Endothelial cell of umbilical vein (primary cell): ENCODE measurements around the gene PARN. TPM values are rescaled to one million over a fixed set of nuclear protein-coding genes. Genes with fewer than 3 reads are reported as not detected.

ENCODE experiments used
- BruUV-seq: library from RNA; stranded (reverse); fragments of 400-500 nt; replicated peaks from 2 replicates; lab custom pipeline; 2021; lab: Mats Ljungman, UMichigan
- CTCF ChIA-PET: fragments of 300-600, 350-600 bp; sonication (Branson Sonifier 250); formaldehyde crosslinking; loops from one replicate; lab custom pipeline; 2021; ENCODE audit warnings: antibody characterized with exemption, inconsistent platforms; lab: Charles Lee
- POLR2A ChIA-PET: fragments of 300-600, 350-600 bp; sonication (Branson Sonifier 250); formaldehyde crosslinking; loops from one replicate; lab custom pipeline; 2021; ENCODE audit warnings: antibody characterized with exemption, inconsistent platforms; lab: Charles Lee
- DNase-seq: peaks from one replicate; pipeline ENCODE4 v3.0.0-alpha.2; 2011; ENCODE audit warnings: low read depth, low spot score
- FAIRE-seq: peaks from 2 replicates; lab custom pipeline; 2011; peaks lifted over from hg19 to GRCh38; lab: Jason Lieb, UNC
- H2AFZ ChIP-seq: 2 replicates; pipeline ENCODE4 v1.6.0; 2012; ENCODE audit warnings: low read depth, low read length, control low read depth, inconsistent platforms
- H3K27ac ChIP-seq: 2 replicates; pipeline ENCODE4 v1.5.1; 2011; ENCODE audit warnings: low read depth, mild to moderate bottlenecking, control low read depth, low read length, moderate library complexity; ENCODE audit not compliant: insufficient read depth
- H3K27me3 ChIP-seq, 2 experiments: 2 replicates each; pipeline versions ENCODE4 v1.6.0 to v1.6.1; 2011; ENCODE audit warnings: low read length in 2 of 2, mixed read lengths in 1 of 2; ENCODE audit not compliant: control insufficient read depth in 2 of 2, insufficient read depth in 2 of 2
- H3K36me3 ChIP-seq, 2 experiments: 2 replicates in 1 of 2; 3 replicates in 1 of 2; pipeline ENCODE4 v1.5.1; 2011; ENCODE audit warnings: low read length in 2 of 2, mild to moderate bottlenecking in 1 of 2, moderate library complexity in 1 of 2; ENCODE audit not compliant: control insufficient read depth in 2 of 2, insufficient read depth in 2 of 2; ENCODE audit errors: extremely low read depth in 1 of 2
- H3K4me1 ChIP-seq: 3 replicates; pipeline ENCODE4 v1.5.1; 2011; ENCODE audit warnings: mild to moderate bottlenecking, low read length; ENCODE audit not compliant: control insufficient read depth, insufficient read depth; ENCODE audit errors: extremely low read depth
- H3K4me2 ChIP-seq: 2 replicates; pipeline ENCODE4 v1.6.1; 2011; ENCODE audit warnings: low read length, control low read depth, mixed read lengths; ENCODE audit not compliant: insufficient read depth
- H3K4me3 ChIP-seq, 3 experiments: fragments of 200-600 bp in 1 of 3; sonication (generic), shearing (Covaris generic) in 1 of 3; replicated peaks in 1 of 3; 2 replicates each; pipeline ENCODE4 v1.5.1; 2011 to 2016; ENCODE audit warnings: control low read depth in 3 of 3, low read length in 3 of 3, mild to moderate bottlenecking in 2 of 3, inconsistent platforms in 1 of 3, low read depth in 1 of 3, moderate library complexity in 1 of 3; ENCODE audit not compliant: insufficient read depth in 1 of 3
- H3K79me2 ChIP-seq: 2 replicates; pipeline ENCODE4 v1.6.0; 2012; ENCODE audit warnings: low read length, inconsistent platforms; ENCODE audit not compliant: control insufficient read depth, insufficient read depth
- H3K9ac ChIP-seq: replicated peaks from 2 replicates; pipeline ENCODE3; 2011; ENCODE audit warnings: low read length, control low read depth; ENCODE audit not compliant: insufficient read depth; ENCODE audit errors: extremely low read depth
- H3K9me1 ChIP-seq: replicated peaks from 3 replicates; pipeline ENCODE4 v1.6.0; 2011; ENCODE audit warnings: mild to moderate bottlenecking, low read length; ENCODE audit not compliant: control insufficient read depth, insufficient read depth; ENCODE audit errors: extremely low read depth
- H3K9me3 ChIP-seq: replicated peaks from 2 replicates; pipeline ENCODE4 v1.5.1; 2012; ENCODE audit warnings: low read length, inconsistent platforms; ENCODE audit not compliant: control insufficient read depth, insufficient read depth
- H4K20me1 ChIP-seq: replicated peaks from 2 replicates; pipeline ENCODE3; 2011; ENCODE audit warnings: mild to moderate bottlenecking, low read length; ENCODE audit not compliant: control insufficient read depth, insufficient read depth; ENCODE audit errors: extremely low read depth
- EZH2 ChIP-seq: IDR thresholded peaks from 2 replicates; pipeline ENCODE4 v1.6.1; 2012; ENCODE audit warnings: borderline replicate concordance, low read depth, mild to moderate bottlenecking, moderate library complexity, low read length, inconsistent platforms; ENCODE audit not compliant: severe bottlenecking
- FOS ChIP-seq: IDR thresholded peaks from 2 replicates; pipeline ENCODE4 v1.6.1; 2011; ENCODE audit warnings: mild to moderate bottlenecking, low read length, moderate library complexity, borderline replicate concordance; ENCODE audit not compliant: insufficient read depth
- GATA2 ChIP-seq: IDR thresholded peaks from 2 replicates; pipeline ENCODE4 v1.7.0; 2011; ENCODE audit warnings: low read depth, mild to moderate bottlenecking, moderate library complexity, mixed read lengths, low read length; ENCODE audit not compliant: insufficient read length, insufficient read depth
- JUN ChIP-seq: IDR thresholded peaks from 2 replicates; pipeline ENCODE4 v1.6.1; 2011; ENCODE audit warnings: borderline replicate concordance, low read depth; ENCODE audit not compliant: insufficient read length, insufficient read depth
- MYC ChIP-seq: IDR thresholded peaks from one replicate; pipeline ENCODE4 v1.6.1; 2011; ENCODE audit warnings: mild to moderate bottlenecking, low read depth, low read length
- POLR2A ChIP-seq: IDR thresholded peaks from 2 replicates; pipeline ENCODE4 v1.6.1; 2012; ENCODE audit warnings: low read depth, mild to moderate bottlenecking, control low read depth, low read length
- POLR2AphosphoS5 ChIP-seq: IDR thresholded peaks from 2 replicates; pipeline ENCODE4 v1.6.1; 2012; ENCODE audit warnings: low read depth, mild to moderate bottlenecking, control low read depth, low read length, moderate library complexity; ENCODE audit not compliant: insufficient read depth
- dilution Hi-C: fragments of 300-500 bp; cut with MboI; formaldehyde crosslinking; loops from one replicate; pipeline ENCODE4 v1.15.0; 2019; ENCODE audit warnings: low sequenced_read_pairs; ENCODE audit not compliant: extremely low pct_ligation_motif_present
- intact Hi-C: fragments of 100-400 bp; cut with micrococcal nuclease; formaldehyde crosslinking; loops from one replicate; pipeline ENCODE4 v1.10.0; 2022
- polyA plus RNA-seq, 4 experiments: library from polyadenylated mRNA; depleted of rRNA in 3 of 4; stranded (reverse) in 3 of 4; unstranded in 1 of 4; fragments of >200 nt; gene quantifications; 2 replicates each; pipeline versions ENCODE4 v1.2.1 to v1.2.3, GENCODE V29; 2011 to 2012; ENCODE audit warnings: missing spikeins in 1 of 4
- total RNA-seq: library from RNA; stranded (reverse); gene quantifications from 2 replicates; pipeline ENCODE4 v1.2.3, GENCODE V29; 2021
- TF ChIP-seq, protein P1 (sequence below): IDR thresholded peaks from 2 replicates; pipeline ENCODE4 v1.6.1; 2011; ENCODE audit not compliant: insufficient read depth, insufficient read length
- TF ChIP-seq, protein P2 (sequence below), 2 donors: IDR thresholded peaks; 1 replicate in 1 of 2; 2 replicates in 1 of 2; pipeline ENCODE4 v1.5.1; 2011; ENCODE audit warnings: low read length in 2 of 2, mild to moderate bottlenecking in 2 of 2, moderate library complexity in 2 of 2, control low read depth in 1 of 2, inconsistent platforms in 1 of 2, low read depth in 1 of 2; ENCODE audit not compliant: insufficient read depth in 1 of 2; ENCODE audit errors: extremely low read depth in 1 of 2

PARN gene
- total and polyA plus RNA-seq, 2 donors (not counting 3 experiments of a cell fraction or from before 2014, with no cell fraction given) = 16.9 to 24.6 TPM

DNA sequence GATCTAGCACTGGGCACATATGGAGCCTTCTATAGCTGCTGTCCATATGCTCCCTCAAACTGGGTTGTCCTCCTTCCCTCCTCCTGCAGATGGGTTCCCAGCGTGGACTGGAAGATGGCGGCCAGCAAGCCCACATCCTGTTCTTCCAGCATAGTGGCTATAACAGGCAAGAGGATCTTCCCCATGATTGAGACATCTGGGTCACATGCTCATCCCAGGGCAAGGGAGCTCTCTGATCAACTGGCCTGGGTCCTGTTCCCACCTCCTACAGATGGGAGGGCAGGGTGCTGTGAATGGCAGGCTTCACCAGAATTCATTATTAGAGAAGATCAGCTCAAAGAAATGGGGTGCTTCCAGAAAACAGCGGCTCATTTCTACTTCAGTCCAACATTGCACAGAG, 210.2 kb downstream of the PARN start:
- Histone ChIP-seq H3K4me2 (no peak overlapping the region), H3K9ac (no peak overlapping the region), H4K20me1 (no peaks in the 10 kb centered on the region), H2AFZ (no peak overlapping the region), H3K79me2 (no peaks in the 10 kb centered on the region), H3K4me1 (no peaks in the 10 kb centered on the region), H3K9me3 (no peaks in the 10 kb centered on the region), H3K4me3 (no peak overlapping the region), H3K27me3 (no peaks in the 10 kb centered on the region), H3K27ac (no peak overlapping the region), H3K9me1 (no peaks in the 10 kb centered on the region), H3K36me3 (no peaks in the 10 kb centered on the region)
- ChIA-PET CTCF (no interaction called here), POLR2A (no interaction called here)
- TF ChIP-seq, protein P1, sequence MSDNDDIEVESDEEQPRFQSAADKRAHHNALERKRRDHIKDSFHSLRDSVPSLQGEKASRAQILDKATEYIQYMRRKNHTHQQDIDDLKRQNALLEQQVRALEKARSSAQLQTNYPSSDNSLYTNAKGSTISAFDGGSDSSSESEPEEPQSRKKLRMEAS = no peak
- TF ChIP-seq GATA2 (no peak), MYC (no peak), POLR2A (no peak), POLR2AphosphoS5 (no peak), EZH2 (no peak), JUN (no peak), FOS (no peak)
- TF ChIP-seq, protein P2, sequence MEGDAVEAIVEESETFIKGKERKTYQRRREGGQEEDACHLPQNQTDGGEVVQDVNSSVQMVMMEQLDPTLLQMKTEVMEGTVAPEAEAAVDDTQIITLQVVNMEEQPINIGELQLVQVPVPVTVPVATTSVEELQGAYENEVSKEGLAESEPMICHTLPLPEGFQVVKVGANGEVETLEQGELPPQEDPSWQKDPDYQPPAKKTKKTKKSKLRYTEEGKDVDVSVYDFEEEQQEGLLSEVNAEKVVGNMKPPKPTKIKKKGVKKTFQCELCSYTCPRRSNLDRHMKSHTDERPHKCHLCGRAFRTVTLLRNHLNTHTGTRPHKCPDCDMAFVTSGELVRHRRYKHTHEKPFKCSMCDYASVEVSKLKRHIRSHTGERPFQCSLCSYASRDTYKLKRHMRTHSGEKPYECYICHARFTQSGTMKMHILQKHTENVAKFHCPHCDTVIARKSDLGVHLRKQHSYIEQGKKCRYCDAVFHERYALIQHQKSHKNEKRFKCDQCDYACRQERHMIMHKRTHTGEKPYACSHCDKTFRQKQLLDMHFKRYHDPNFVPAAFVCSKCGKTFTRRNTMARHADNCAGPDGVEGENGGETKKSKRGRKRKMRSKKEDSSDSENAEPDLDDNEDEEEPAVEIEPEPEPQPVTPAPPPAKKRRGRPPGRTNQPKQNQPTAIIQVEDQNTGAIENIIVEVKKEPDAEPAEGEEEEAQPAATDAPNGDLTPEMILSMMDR (IDR thresholded peaks at IDR 0.05; ENCODE audit: extremely low read depth in 1 of 2, insufficient read depth in 1 of 2, low read depth in 1 of 2, low read length in 2 of 2) = no peak
- FAIRE-seq = no peak
- no TSS peak for BruUV-seq
- intact Hi-C loops (no loop called here), dilution Hi-C loops (no loop called here)
- no peak for DNase-seq
